Activated T-helper 2 cell treated with anti-CD3 and anti-CD28 coated beads, Interferon-gamma antibody, Interleukin-2, Interleukin-4, amounts not matched to agents 10 μg/mL and 5 μg/mL and 100 μg/mL, durations not matched to agents 14 hours and 24 hours and 36 hours (primary cell): ENCODE data around the gene PAFAH2. TPM values are rescaled to one million over a fixed set of nuclear protein-coding genes. Genes with fewer than 3 reads are reported as not detected.

ENCODE experiments used
- DNase-seq: peaks from one replicate; pipeline ENCODE4 v3.0.0; 2021; ENCODE audit warnings: low spot score
- H3K27ac Mint-ChIP-seq: one replicate; pipeline ENCODE4 v1.8.0; 2021; ENCODE audit warnings: mixed read lengths
- H3K27me3 Mint-ChIP-seq: one replicate; pipeline ENCODE4 v1.8.0; 2021; ENCODE audit warnings: low read depth, mixed read lengths
- H3K36me3 Mint-ChIP-seq: one replicate; pipeline ENCODE4 v1.8.0; 2021; ENCODE audit warnings: low read depth, mixed read lengths
- H3K4me1 Mint-ChIP-seq: one replicate; pipeline ENCODE4 v1.8.0; 2021; ENCODE audit warnings: low read depth, mixed read lengths
- H3K4me3 Mint-ChIP-seq: one replicate; pipeline ENCODE4 v1.8.0; 2021; ENCODE audit warnings: low read depth, mild to moderate bottlenecking, moderate library complexity, mixed read lengths
- H3K9me3 Mint-ChIP-seq: one replicate; pipeline ENCODE4 v1.8.0; 2021; ENCODE audit warnings: mixed read lengths
- intact Hi-C: fragments of 100-400 bp; cut with micrococcal nuclease; formaldehyde crosslinking; loops from one replicate; pipeline ENCODE4 v1.15.1; 2023
- total RNA-seq: library from RNA; stranded (reverse); gene quantifications from 2 replicates; pipeline ENCODE4 v1.2.3, GENCODE V29; 2022

Gene PAFAH2
- total RNA-seq, 1 donor from 2014 or later = 7.7 TPM

GRCh38 chr1:26028490-26028980 is 30.7 kb upstream of the PAFAH2 start:
- Mint-ChIP-seq H3K36me3 (no peaks in the 10 kb centered on the region), H3K27me3 (peaks cover 16% of the 10 kb centered on the region), H3K27ac (no peak overlapping the region), H3K4me1 (peaks cover 4% of the 10 kb centered on the region), H3K9me3 (no peaks in the 10 kb centered on the region), H3K4me3 (no peak overlapping the region)
- DNase-seq = no peak
- intact Hi-C loops = no loop called here

GRCh38 chr1:26027716-26028489 is 30.0 kb upstream of the PAFAH2 start:
- H3K27ac Mint-ChIP-seq = no peak overlapping the region
- DNase-seq = no peak
- H3K4me3 Mint-ChIP-seq = no peak overlapping the region
- intact Hi-C loops = no loop called here
- H3K36me3 Mint-ChIP-seq = no peaks in the 10 kb centered on the region
- H3K4me1 Mint-ChIP-seq = peaks cover 4% of the 10 kb centered on the region
- H3K9me3 Mint-ChIP-seq = no peaks in the 10 kb centered on the region
- H3K27me3 Mint-ChIP-seq = peaks cover 16% of the 10 kb centered on the region

- Mint-ChIP-seq H3K4me1 (peaks cover 4% of the 10 kb centered on the region), H3K27me3 (peaks cover 3% of the 10 kb centered on the region), H3K27ac (no peak overlapping the region), H3K36me3 (no peaks in the 10 kb centered on the region), H3K4me3 (no peak overlapping the region), H3K9me3 (no peaks in the 10 kb centered on the region)
- intact Hi-C loops = no loop called here
- no peak for DNase-seq
Measured at GRCh38 chr1:26025517-26025916, 27.7 kb upstream of the PAFAH2 start.

- Mint-ChIP-seq H3K27ac (no peak overlapping the region), H3K36me3 (no peaks in the 10 kb centered on the region), H3K27me3 (peaks cover 3% of the 10 kb centered on the region), H3K4me3 (no peak overlapping the region), H3K9me3 (no peaks in the 10 kb centered on the region), H3K4me1 (peaks cover 8% of the 10 kb centered on the region)
- no peak for DNase-seq
- intact Hi-C loops = no loop called here
Measured at GRCh38 chr1:26025060-26025459, 27.2 kb upstream of the PAFAH2 start.

- H3K4me1 Mint-ChIP-seq = peaks cover 15% of the 10 kb centered on the region
- no peaks in the 10 kb centered on the region for H3K36me3 Mint-ChIP-seq
- DNase-seq = no peak
- H3K27ac Mint-ChIP-seq = no peak overlapping the region
- peaks cover 5% of the 10 kb centered on the region for H3K27me3 Mint-ChIP-seq
- H3K9me3 Mint-ChIP-seq = no peaks in the 10 kb centered on the region
- intact Hi-C loops = no loop called here
- no peak overlapping the region for H3K4me3 Mint-ChIP-seq
Measured at GRCh38 chr1:26023826-26024225, 26.0 kb upstream of the PAFAH2 start.

GRCh38 chr1:26023009-26023408 is 25.1 kb upstream of the PAFAH2 start:
- H3K36me3 Mint-ChIP-seq = no peaks in the 10 kb centered on the region
- no peaks in the 10 kb centered on the region for H3K9me3 Mint-ChIP-seq
- H3K4me3 Mint-ChIP-seq = no peak overlapping the region
- no peak for DNase-seq
- H3K27ac Mint-ChIP-seq = no peak overlapping the region
- peaks cover 5% of the 10 kb centered on the region for H3K27me3 Mint-ChIP-seq
- intact Hi-C loops = no loop called here
- H3K4me1 Mint-ChIP-seq = peaks cover 15% of the 10 kb centered on the region

- no peaks in the 10 kb centered on the region for H3K9me3 Mint-ChIP-seq
- no peak overlapping the region for H3K27ac Mint-ChIP-seq
- H3K4me3 Mint-ChIP-seq = no peak overlapping the region
- intact Hi-C loops = no loop called here
- no peak for DNase-seq
- peaks cover 11% of the 10 kb centered on the region for H3K4me1 Mint-ChIP-seq
- H3K36me3 Mint-ChIP-seq = no peaks in the 10 kb centered on the region
- H3K27me3 Mint-ChIP-seq = peaks cover 2% of the 10 kb centered on the region
Measured at GRCh38 chr1:26022404-26022779, 24.5 kb upstream of the PAFAH2 start.

- H3K36me3 Mint-ChIP-seq = no peaks in the 10 kb centered on the region
- no peak within 1 kb of the TSS for H3K4me3 Mint-ChIP-seq
- H3K9me3 Mint-ChIP-seq = no peaks in the 10 kb centered on the region
- H3K27ac Mint-ChIP-seq = no peak within 1 kb of the TSS
- intact Hi-C loops = no loop called here
- peaks cover 2% of the 10 kb centered on the region for H3K27me3 Mint-ChIP-seq
- H3K4me1 Mint-ChIP-seq = peaks cover 11% of the 10 kb centered on the region
- DNase-seq = no peak
Measured at GRCh38 chr1:26021647-26022403, 24.0 kb upstream of the PAFAH2 start, which contains the start of gene EXTL1. TSS of gene EXTL1 (plus strand) at chr1:26021775. CDS start at chr1:26022647, 872 bp downstream.

- no peak for DNase-seq
- Mint-ChIP-seq H3K9me3 (no peaks in the 10 kb centered on the region), H3K27me3 (peaks cover 2% of the 10 kb centered on the region), H3K4me1 (peaks cover 11% of the 10 kb centered on the region), H3K36me3 (no peaks in the 10 kb centered on the region), H3K27ac (no peak overlapping the region), H3K4me3 (no peak overlapping the region)
- intact Hi-C loops = no loop called here
Measured at GRCh38 chr1:26020941-26021646, 23.2 kb upstream of the PAFAH2 start.

- H3K27ac Mint-ChIP-seq = no peak overlapping the region
- no peak for DNase-seq
- intact Hi-C loops = no loop called here
- H3K27me3 Mint-ChIP-seq = peaks cover 2% of the 10 kb centered on the region
- no peak overlapping the region for H3K4me3 Mint-ChIP-seq
- no peaks in the 10 kb centered on the region for H3K9me3 Mint-ChIP-seq
- H3K36me3 Mint-ChIP-seq = no peaks in the 10 kb centered on the region
- H3K4me1 Mint-ChIP-seq = peaks cover 11% of the 10 kb centered on the region
Measured at GRCh38 chr1:26020330-26020768, 22.5 kb upstream of the PAFAH2 start.

GRCh38 chr1:26019641-26020315 is 21.9 kb upstream of the PAFAH2 start:
- Mint-ChIP-seq H3K9me3 (no peaks in the 10 kb centered on the region), H3K27me3 (peaks cover 2% of the 10 kb centered on the region), H3K4me1 (peaks cover 11% of the 10 kb centered on the region), H3K36me3 (no peaks in the 10 kb centered on the region), H3K27ac (no peak overlapping the region), H3K4me3 (no peak overlapping the region)
- no peak for DNase-seq
- intact Hi-C loops = no loop called here

GRCh38 chr1:26017606-26018005 is 19.7 kb upstream of the PAFAH2 start:
- intact Hi-C loops = no loop called here
- peaks cover 11% of the 10 kb centered on the region for H3K4me1 Mint-ChIP-seq
- no peak for DNase-seq
- H3K27me3 Mint-ChIP-seq = peaks cover 2% of the 10 kb centered on the region
- H3K9me3 Mint-ChIP-seq = no peaks in the 10 kb centered on the region
- H3K36me3 Mint-ChIP-seq = no peaks in the 10 kb centered on the region
- H3K4me3 Mint-ChIP-seq = no peak overlapping the region
- no peak overlapping the region for H3K27ac Mint-ChIP-seq
